HG03103 (cell line): Measurements from ENCODE around the gene SSB.
"Not testable (repeated sequence)": the region's sequence is repeated elsewhere in the genome, so short reads cannot be mapped to it uniquely, and the experiment has no call there.

Experiments
- ATAC-seq: cut with Tn5 transposase; IDR thresholded peaks from one replicate; pipeline ENCODE4 v1.9.1; 2021; ENCODE audit warnings: low read depth; ENCODE audit not compliant: unreplicated experiment

SSB gene

DNA sequence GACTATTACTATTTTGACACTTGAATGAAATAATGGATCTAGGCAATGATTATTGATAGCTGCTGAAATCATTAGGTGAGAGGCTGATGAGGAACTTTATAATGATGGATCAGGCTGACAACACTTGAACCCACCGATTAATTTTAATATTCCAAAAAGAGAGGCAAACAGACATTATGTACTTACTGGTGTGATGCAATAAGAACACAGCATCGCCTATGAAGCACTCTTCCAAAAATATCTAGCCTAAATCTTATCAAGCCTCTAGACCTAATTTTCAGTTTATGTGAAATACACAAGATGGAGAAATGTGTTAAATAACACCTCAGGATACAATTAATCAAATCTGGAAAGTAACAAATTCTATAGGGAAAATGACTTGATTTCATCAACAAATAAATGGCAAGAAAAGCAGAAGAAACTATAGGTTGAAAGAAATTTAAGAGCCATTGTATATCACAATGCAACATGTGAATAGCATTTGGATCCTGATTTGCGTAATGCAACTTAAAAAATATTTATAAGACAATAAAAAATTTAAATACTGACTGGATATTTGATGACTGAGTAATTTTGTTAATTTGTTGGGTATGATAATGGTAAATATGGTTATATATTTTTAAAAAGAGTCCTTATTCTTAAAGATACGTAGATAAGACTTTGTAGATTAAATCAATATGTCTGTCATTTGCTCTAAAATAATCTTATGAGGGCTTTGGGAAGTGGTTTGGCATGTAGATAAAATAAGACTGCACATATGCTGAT lies 17.2 kb upstream of the SSB start:
- no peak for ATAC-seq

DNA sequence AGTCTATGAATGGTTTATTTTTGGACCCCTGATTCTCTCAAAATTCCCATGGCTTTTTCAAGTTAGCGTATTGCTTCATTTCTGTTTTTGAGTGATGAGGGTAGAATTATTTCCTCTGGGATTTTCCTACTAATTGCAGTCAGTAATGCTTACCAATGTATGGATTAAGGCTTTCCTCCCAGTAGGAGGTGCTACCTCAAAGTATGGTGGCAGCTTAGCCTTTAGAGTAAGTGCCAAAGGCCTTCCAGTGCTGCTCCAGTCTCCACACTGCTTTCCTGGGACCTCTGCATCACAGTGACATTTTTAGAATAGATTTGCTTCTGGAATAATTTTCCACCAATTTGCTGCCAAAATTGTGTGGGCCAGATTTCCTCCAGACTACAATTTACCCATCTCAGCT lies 16.2 kb upstream of the SSB start:
- no peak for ATAC-seq

DNA sequence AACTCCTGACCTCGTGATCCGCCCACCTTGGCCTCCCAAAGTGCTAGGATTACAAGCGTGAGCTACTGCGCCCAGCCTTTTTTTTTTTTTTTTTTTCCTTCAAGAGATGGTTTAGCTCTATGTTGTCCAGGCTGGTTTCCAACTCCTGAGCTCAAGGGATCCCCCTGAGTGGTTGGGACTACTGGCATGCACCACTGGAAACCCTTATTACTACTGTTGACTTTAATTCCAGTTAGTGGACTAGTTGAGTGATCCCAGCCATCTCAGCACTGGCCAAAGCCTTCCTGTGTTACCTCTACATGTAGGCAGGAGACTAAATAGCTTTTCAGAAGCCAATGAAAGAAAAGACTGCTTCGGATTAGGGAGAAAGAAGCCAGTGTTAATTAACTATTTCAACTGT lies 8.1 kb upstream of the SSB start:
- ATAC-seq = no peak

DNA sequence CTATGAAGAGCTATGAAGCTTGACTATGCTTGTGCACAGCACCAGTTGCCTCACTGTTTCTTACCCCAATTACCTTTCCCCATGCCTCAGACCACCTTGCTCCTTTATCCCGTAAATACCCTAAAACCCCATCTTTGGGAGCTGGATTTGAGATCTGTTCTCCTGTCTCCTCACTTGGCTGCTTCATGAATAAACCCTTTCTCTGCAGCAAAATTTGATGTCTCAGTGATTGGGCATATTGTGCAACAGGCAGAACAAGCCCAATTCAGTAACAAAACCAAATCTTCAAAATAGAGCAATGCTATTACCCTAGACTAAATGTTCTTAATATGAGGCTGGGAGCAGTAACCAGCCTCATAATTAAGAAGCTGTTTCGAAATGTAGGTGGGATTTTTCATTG lies 3.5 kb upstream of the SSB start:
- ATAC-seq = no peak

DNA sequence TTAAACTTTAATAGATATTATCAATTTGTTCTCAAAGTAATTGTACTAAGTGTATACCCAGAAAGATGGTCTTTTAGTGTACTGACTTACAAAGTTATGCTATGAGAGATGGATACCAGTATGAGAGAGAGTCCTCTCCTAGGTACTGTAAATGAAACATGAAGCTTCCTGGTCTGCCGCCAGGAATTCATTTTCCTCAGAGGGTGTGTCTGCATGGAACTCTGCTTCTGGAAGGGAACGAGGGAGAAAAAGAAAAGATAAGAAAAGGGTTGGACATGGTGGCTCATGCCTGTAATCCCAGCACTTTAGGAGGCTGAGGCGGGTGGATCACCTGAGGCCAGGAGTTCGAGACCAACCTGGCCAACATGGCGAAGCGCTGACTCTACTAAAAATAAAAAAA lies 2.2 kb upstream of the SSB start:
- no peak for ATAC-seq

DNA sequence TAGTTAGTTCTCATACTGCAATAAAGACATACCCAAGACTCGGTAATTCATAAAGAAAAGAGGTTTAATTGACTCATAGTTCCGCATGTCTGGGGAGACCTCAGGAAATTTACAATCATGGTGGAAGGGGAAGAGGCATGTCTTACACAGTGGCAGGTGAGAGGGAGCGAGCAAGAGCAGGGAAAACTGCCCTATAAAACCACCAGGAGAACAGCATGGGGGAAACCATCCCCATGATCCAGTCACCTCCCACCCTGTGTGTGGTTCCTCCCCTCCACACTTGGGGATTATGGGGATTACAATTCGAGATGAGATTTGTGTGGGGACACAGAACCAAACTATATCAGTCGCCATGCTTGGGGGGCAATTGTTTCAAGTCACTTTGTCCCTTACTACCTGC lies 1.1 kb upstream of the SSB start:
- no peak for ATAC-seq

DNA sequence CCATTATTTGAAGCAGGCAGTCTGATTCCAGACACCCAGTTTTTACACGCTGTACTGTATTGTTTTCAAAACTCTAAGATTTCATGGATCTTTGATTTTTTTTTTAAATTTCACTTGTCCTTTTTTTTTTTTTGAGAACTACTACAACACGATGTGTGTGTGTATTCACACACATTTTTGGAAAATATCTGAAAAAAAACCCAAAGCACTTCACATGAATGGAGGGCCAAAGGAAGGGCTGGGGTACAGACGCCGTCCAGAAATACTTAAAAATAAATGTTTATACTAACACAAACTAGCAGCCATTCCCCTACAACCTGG lies 314 bp upstream of the SSB start:
- no peak for ATAC-seq

DNA sequence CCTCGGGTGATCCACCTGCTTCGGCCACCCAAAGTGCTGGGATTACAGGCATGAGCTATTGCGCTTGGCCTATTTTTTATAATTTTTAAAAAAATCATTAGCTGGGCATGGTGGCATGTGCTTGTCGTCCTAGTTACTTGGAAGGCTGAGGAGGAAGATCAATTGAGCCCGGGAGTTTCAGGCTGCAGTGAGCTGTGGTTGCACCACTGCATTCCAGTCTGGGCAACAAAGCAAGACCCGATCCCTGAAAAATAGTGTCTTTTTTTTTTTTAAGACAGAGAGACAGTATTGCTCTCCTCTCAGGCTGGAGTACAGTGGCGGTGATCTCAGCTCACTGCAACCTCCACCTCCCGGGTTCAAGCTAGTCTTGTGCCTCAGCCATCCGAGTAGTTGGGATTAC lies 4.8 kb downstream of the SSB start:
- ATAC-seq = no peak

DNA sequence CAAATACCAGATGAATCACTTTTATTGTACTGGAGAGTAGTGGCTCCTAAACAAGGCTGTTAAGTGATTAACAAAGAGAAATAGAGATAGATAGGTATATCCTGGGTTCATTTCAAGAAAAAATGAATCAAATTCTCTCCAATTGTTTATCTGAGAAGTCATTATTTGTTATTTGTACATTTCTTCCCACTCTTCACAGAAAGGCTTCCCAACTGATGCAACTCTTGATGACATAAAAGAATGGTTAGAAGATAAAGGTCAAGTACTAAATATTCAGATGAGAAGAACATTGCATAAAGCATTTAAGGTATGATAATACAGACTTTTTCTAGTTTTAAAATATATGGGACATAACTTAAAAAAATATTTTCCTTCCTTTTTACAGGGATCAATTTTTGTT lies 7.9 kb downstream of the SSB start:
- ATAC-seq = no peak

DNA sequence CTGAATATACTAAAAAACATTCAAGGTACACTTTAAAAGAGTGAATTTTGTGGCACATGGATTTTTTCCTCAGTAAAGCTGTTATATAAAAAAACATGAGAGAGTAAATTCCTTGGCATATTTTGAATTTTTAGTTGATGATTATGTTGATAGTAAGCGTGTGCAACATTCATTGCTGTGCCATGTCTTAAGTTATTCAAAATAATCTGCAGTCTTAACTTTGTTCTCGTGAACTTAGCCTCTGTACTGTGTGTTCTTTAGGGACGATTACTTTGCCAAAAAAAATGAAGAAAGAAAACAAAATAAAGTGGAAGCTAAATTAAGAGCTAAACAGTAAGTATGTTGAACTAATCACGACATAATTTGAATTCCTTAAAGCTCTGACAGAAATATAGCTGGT lies 9.6 kb downstream of the SSB start:
- ATAC-seq = no peak

DNA sequence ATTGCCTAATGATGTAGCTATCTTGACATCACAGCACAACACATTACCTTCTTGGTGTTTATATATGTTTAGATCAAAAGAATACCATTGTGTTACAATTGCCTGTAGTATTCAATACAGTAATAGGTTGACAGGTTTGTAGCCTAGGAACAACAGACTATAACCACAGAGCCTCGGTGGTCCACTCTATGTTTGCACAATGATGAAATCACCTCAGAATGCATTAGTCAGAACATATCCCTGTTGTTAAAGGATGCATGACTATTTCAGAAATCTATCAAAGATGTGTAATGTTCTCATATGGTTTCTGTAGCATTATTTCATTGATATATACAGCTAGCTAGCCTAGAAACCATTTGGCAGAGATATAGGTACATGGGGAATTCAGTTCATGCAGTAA lies 17.2 kb downstream of the SSB start:
- no peak for ATAC-seq

DNA sequence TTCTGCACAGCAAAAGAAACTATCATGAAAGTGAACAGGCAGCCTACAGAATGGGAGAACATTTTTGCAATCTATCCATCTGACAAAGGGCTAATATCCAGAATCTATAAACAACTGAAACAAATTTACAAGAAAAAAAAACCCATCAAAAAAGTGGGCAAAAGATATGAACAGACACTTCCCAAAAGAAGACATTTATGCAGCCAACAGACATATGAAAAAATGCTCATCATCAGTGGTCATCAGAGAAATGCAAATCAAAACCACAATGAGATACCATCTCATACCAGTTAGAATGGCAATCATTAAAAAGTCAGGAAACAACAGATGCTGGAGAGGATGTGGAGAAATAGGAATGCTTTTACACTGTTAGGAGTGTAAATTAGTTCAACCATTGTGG lies 18.3 kb downstream of the SSB start:
- not testable (repeated sequence) for ATAC-seq

DNA sequence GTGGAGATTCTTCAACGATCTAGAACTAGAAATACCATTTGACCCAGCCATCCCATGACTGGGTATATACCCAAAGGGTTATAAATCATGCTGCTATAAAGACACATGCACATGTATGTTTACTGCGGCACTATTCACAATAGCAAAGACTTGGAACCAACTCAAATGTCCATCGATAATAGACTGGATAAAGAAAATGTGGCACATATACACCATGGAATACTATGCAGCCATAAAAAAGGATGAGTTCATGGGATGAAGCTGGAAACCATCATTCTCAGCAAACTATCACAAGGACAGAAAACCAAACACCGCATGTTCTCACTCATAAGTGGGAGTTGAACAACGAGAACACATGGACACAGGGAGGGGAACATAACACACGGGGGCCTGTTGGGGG lies 18.7 kb downstream of the SSB start:
- ATAC-seq = not testable (repeated sequence)

DNA sequence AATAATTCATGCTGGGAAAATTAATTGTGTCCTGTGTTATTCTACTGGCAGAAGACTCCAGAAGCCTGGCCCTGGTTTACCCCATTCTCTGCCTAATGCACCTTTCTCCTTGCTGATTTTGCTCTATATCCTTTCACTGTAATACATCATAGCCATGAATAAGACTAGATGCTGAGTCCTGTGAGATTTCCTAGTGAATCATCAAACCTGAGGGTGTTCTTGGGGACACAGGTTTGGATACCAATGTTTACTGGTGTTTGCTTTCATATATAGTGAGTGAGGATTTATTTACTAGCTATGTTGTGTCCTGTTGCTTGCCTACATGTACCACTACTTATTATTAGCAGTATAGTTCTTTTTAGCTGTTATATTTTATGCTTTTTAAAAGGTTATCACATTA lies 19.6 kb downstream of the SSB start:
- ATAC-seq = no peak

DNA sequence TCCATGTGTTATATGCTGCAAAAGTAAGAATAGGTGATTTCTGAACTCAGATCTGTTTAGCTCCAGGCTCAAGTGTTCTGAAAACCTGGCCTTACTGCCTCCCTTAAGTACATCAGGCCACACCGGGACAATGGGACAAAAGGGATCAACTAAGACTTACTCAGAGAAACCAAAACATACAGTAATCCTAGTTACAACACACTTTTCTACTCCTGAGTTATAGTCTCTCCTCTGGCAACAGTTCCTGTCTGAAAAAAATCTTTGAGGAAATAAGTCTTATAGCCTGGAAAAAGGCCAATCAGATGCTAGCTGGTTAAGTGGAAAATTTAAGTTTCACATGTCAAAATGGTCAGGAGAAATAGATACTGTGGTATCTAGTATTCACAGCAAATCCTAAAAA lies 20.4 kb downstream of the SSB start:
- no peak for ATAC-seq

DNA sequence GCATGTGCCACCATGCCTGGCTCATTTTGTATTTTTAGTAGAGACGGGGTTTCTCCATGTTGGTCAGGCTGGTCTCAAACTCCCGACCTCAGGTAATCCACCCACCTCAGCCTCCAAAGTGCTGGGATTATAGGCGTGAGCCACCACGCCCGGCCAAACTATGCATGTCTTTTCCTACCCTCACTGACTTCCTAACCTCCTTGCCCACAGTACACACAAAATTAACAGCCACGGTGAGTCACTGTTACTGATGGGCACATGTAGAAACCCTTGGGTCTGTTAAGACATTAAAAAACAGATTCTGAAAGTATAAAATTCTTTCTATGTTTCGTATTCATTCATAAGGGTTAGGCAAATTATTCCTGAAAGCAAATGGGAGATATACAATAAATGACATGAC lies 21.4 kb downstream of the SSB start:
- not testable (repeated sequence) for ATAC-seq

DNA sequence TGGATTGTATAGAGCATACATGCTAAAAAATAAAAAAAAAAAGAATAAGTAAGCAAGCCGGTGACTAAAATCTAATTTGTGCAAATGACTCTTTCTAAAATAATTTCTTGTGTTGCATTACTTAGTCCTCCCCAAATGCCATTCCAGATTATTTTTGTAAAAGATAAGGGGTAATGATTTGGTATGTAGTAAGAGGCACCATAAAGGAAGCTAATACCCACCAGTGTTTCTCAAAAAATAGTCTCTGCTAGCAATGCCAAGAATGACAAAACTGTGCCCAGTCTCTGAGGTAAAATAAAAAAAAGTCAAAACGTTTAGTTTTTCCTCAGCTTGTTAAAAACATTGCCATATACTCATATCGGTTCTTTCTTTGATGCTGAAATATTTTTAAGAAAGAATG lies 23.4 kb downstream of the SSB start:
- no peak for ATAC-seq

DNA sequence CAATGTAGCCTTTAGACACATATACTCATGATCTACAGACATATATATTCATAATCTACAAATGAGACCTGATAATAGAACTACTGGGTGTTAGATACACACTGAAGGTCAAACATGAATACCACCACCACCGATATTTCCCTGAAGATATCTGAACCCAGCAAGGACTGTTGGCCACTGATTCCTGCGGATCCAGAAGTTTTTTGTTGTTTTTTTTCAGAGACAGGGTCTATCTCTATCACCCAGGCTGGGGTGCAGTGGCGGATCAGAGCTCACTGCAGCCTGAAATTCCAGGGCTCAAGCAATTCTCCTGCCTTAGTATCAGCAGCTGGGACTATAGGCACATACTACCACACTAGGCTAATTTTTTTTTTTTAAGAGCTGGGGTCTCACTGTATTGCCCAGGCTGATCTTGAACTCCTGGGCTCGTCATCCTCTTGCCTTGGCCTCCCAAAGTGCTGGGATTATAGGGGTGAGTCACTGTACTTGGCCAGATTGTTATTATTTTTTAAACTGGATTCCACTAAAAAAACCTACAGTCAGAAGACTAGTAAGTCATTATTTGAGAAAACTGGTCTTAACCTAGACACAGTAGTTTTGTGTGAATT lies 24.2 kb downstream of the SSB start:
- no peak for ATAC-seq

DNA sequence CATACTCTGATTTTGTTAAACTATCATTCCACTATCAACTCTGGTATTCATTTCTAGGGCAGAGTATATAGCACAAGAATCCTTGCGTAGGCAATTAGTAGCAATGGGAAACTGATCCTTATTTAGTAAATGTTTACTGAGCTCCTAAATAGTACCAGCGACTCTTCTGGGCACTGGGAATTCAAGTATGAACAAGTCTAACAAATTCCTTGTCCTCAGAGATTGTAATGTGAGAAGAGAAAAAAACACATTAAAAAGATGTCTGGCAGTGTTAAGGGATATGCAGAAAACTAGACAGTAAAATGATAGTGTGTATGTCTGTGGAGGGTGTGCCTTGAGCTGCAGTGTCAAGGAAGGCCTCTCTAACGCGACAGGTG lies 25.3 kb downstream of the SSB start:
- ATAC-seq = no peak

DNA sequence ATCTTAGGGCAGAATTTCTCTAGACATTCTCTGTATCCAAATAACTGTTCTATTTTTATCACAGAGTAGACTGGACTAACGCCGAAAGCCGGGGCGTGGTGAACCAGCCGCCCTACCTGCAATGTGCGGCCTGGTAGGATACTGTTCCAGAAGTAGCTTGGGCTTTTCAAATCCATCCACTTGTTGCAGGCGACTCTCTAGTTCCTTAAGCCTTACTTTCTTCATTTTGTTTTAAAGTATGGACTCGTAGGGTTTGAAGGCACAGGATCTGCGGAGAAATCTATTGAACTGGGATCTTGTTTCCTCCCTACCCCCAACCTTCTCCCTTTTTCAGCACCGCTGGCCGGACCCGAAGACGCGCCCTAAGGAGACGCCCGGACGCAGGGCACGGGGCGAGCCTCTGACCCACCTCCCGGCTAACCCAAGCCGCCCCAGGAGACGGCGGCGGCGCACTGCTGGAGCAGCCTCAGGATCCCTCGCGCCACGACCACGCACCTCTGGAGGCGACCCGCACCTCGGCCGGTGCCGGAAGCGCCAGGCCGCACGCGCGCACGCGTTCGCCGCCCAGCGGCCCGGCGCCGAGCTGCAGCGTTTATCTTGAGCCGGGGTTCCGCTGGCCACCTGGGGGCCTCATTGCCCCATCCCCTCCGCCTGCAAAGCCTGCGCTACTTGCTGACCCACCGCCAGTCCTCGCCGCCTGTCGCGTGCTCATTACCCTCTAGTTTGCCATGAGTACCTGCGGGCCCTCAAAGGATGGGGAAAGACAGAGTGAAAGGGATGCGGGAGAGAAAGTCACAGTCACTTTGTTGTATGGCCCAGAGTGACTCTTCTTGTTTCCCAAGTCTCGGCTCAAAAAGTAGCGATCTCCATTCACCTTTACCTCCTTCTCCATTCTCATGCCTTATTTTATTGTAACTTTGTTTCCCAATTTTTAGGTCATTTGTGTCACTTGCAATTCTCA lies 26.0 kb downstream of the SSB start, which contains the start of gene METTL5:
Gene METTL5, minus strand, starts transcription at position 533 of the 961 bp plus-strand sequence. Its CDS starts 308 bp downstream, at position 225.
- ATAC-seq = peak; percentile 55
